Activated T-cell treated with anti-CD3 and anti-CD28 coated beads for 48 hours (primary cell): ENCODE results near the gene MND1.

Experiments used
- DNase-seq: peaks from one replicate; pipeline ENCODE4 v3.0.0-alpha.2; 2020; ENCODE audit warnings: low read depth

The MND1 gene

GRCh38 chr4:153346563-153346962, 2.1 kb downstream of the MND1 start:
- no peak for DNase-seq

GRCh38 chr4:153347117-153347516, 2.6 kb downstream of the MND1 start:
- no peak for DNase-seq

- DNase-seq = no peak
Observed at GRCh38 chr4:153348006-153348405, 3.5 kb downstream of the MND1 start.

GRCh38 chr4:153349206-153349805, 4.8 kb downstream of the MND1 start:
- DNase-seq = no peak

GRCh38 chr4:153362184-153362583, 17.7 kb downstream of the MND1 start:
- no peak for DNase-seq

- DNase-seq = no peak
Observed at GRCh38 chr4:153364061-153364460, 19.6 kb downstream of the MND1 start.

- DNase-seq = no peak
Observed at GRCh38 chr4:153365003-153365402, 20.5 kb downstream of the MND1 start.

- DNase-seq = no peak
Observed at GRCh38 chr4:153366486-153366885, 22.0 kb downstream of the MND1 start.

- DNase-seq = no peak
Observed at GRCh38 chr4:153367092-153367491, 22.6 kb downstream of the MND1 start.

GRCh38 chr4:153369021-153369420, 24.5 kb downstream of the MND1 start:
- no peak for DNase-seq

- no peak for DNase-seq
Observed at GRCh38 chr4:153371701-153372234, 27.3 kb downstream of the MND1 start.

- no peak for DNase-seq
Observed at GRCh38 chr4:153372967-153373562, 28.6 kb downstream of the MND1 start.

- DNase-seq = no peak
Observed at GRCh38 chr4:153374442-153374841, 30.0 kb downstream of the MND1 start.

- DNase-seq = no peak
Observed at GRCh38 chr4:153375303-153375702, 30.8 kb downstream of the MND1 start.

- no peak for DNase-seq
Observed at GRCh38 chr4:153383131-153383530, 38.6 kb downstream of the MND1 start.

- no peak for DNase-seq
Observed at GRCh38 chr4:153384160-153384559, 39.7 kb downstream of the MND1 start.

GRCh38 chr4:153385784-153386183, 41.3 kb downstream of the MND1 start:
- DNase-seq = no peak

- no peak for DNase-seq
Observed at GRCh38 chr4:153387981-153388380, 43.5 kb downstream of the MND1 start.

GRCh38 chr4:153393397-153393796, 48.9 kb downstream of the MND1 start:
- DNase-seq = no peak

GRCh38 chr4:153394945-153395344, 50.5 kb downstream of the MND1 start:
- no peak for DNase-seq

GRCh38 chr4:153398713-153399112, 54.2 kb downstream of the MND1 start:
- no peak for DNase-seq

GRCh38 chr4:153399358-153399757, 54.9 kb downstream of the MND1 start:
- no peak for DNase-seq

- DNase-seq = no peak
Observed at GRCh38 chr4:153401501-153401900, 57.0 kb downstream of the MND1 start.

- DNase-seq = no peak
Observed at GRCh38 chr4:153402366-153402765, 57.9 kb downstream of the MND1 start.
